Midbrain (tissue), 1 donor: Measurements from ENCODE around the gene MAFB.
"Not testable (repeated sequence)": the region's sequence is repeated elsewhere in the genome, so short reads cannot be mapped to it uniquely, and the experiment has no call there.

Source experiments
- DNase-seq: peaks from one replicate; lab custom pipeline; 2025; lab: John Stamatoyannopoulos, UW

The MAFB gene

GRCh38 chr20:40689100-40689942 is at the start of gene MAFB:
Gene MAFB, minus strand, starts transcription at chr20:40689236. Its CDS starts 386 bp downstream, at chr20:40688850.
- peak; percentile 96 for DNase-seq

GRCh38 chr20:40736468-40736867 is 47.4 kb upstream of the MAFB start:
- DNase-seq, result not testable (repeated sequence)

GRCh38 chr20:40728996-40729395 is 40.0 kb upstream of the MAFB start:
- DNase-seq, result no peak

GRCh38 chr20:40728470-40728869 is 39.4 kb upstream of the MAFB start:
- DNase-seq, result no peak

GRCh38 chr20:40727960-40728359 is 38.9 kb upstream of the MAFB start:
- no peak for DNase-seq

GRCh38 chr20:40726776-40727175 is 37.7 kb upstream of the MAFB start:
- DNase-seq, result no peak

- no peak for DNase-seq
Measured at GRCh38 chr20:40724566-40724965, 35.5 kb upstream of the MAFB start.

- no peak for DNase-seq
Measured at GRCh38 chr20:40720826-40721225, 31.8 kb upstream of the MAFB start.

GRCh38 chr20:40720099-40720498 is 31.1 kb upstream of the MAFB start:
- DNase-seq, result no peak

- no peak for DNase-seq
Measured at GRCh38 chr20:40718982-40719729, 30.1 kb upstream of the MAFB start.

GRCh38 chr20:40718214-40718977 is 29.4 kb upstream of the MAFB start:
- no peak for DNase-seq

GRCh38 chr20:40717343-40717865 is 28.4 kb upstream of the MAFB start:
- DNase-seq, result no peak

GRCh38 chr20:40715491-40715890 is 26.5 kb upstream of the MAFB start:
- DNase-seq, result no peak

- DNase-seq, result no peak
Measured at GRCh38 chr20:40714916-40715315, 25.9 kb upstream of the MAFB start.

- DNase-seq, result no peak
Measured at GRCh38 chr20:40714109-40714508, 25.1 kb upstream of the MAFB start.

- DNase-seq, result no peak
Measured at GRCh38 chr20:40713508-40713907, 24.5 kb upstream of the MAFB start.

- no peak for DNase-seq
Measured at GRCh38 chr20:40711079-40711478, 22.0 kb upstream of the MAFB start.

GRCh38 chr20:40710603-40711002 is 21.6 kb upstream of the MAFB start:
- no peak for DNase-seq

- DNase-seq, result no peak
Measured at GRCh38 chr20:40706977-40707582, 18.0 kb upstream of the MAFB start.

GRCh38 chr20:40705413-40705812 is 16.4 kb upstream of the MAFB start:
- no peak for DNase-seq

GRCh38 chr20:40704828-40705227 is 15.8 kb upstream of the MAFB start:
- no peak for DNase-seq
